Panc1 (cell line): ENCODE data around the gene GPR152. TPM values are rescaled to one million over a fixed set of nuclear protein-coding genes. Genes with fewer than 3 reads are reported as not detected.

Experiments used
- ATAC-seq: fragments of 200-7000 bp; cut with Tn5 transposase; 2 replicates; pipeline ENCODE4 v1.9.1; 2020; ENCODE audit warnings: mild to moderate bottlenecking, moderate library complexity
- BruUV-seq: library from RNA; stranded (reverse); fragments of 400-500 nt; replicated peaks from 2 replicates; lab custom pipeline; 2021; lab: Mats Ljungman, UMichigan
- CTCF ChIA-PET: fragments of 300-600 bp; sonication (Branson Sonifier 250); formaldehyde crosslinking; loops from one replicate; lab custom pipeline; 2022; ENCODE audit warnings: antibody characterized with exemption; lab: Charles Lee
- POLR2A ChIA-PET: fragments of 300-600 bp; sonication (Branson Sonifier 250); formaldehyde crosslinking; loops from one replicate; lab custom pipeline; 2022; ENCODE audit warnings: antibody characterized with exemption; lab: Charles Lee
- DNase-seq: peaks from one replicate; pipeline ENCODE4 v3.0.0-alpha.2; 2010; ENCODE audit warnings: low read depth, low spot score
- H3K27ac ChIP-seq: 2 replicates; pipeline ENCODE4 v1.5.1; 2011; ENCODE audit warnings: mild to moderate bottlenecking, low read length, inconsistent platforms
- H3K27me3 ChIP-seq: fragments of 200-500 bp; sonication (Bioruptor generic); 2 replicates; pipeline ENCODE4 v1.6.0; 2014; ENCODE audit warnings: low read length, inconsistent platforms; ENCODE audit not compliant: control insufficient read depth, insufficient read depth
- H3K36me3 ChIP-seq: fragments of 200-500 bp; sonication (Bioruptor generic); 2 replicates; pipeline ENCODE4 v1.5.1; 2014; ENCODE audit warnings: inconsistent platforms, mild to moderate bottlenecking, low read length, moderate library complexity; ENCODE audit not compliant: control insufficient read depth, insufficient read depth
- H3K4me1 ChIP-seq: 2 replicates; pipeline ENCODE4 v1.5.1; 2011; ENCODE audit warnings: inconsistent platforms, mild to moderate bottlenecking, low read length, moderate library complexity; ENCODE audit not compliant: control insufficient read depth, insufficient read depth
- H3K4me3 ChIP-seq, 2 experiments: 2 replicates each; pipeline ENCODE4 v1.5.1; 2011 to 2012; ENCODE audit warnings: low read depth in 2 of 2, low read length in 2 of 2, mild to moderate bottlenecking in 2 of 2, inconsistent platforms in 1 of 2, moderate library complexity in 1 of 2
- H3K9me3 ChIP-seq: fragments of 200-500 bp; sonication (Bioruptor generic); 2 replicates; pipeline ENCODE4 v1.5.1; 2014; ENCODE audit warnings: low read depth, mild to moderate bottlenecking, inconsistent platforms, low read length, moderate library complexity; ENCODE audit not compliant: control insufficient read depth, insufficient read depth
- POLR2AphosphoS5 ChIP-seq: IDR thresholded peaks from 2 replicates; pipeline ENCODE4 v1.6.1; 2012; ENCODE audit warnings: mild to moderate bottlenecking, low read depth, low read length, moderate library complexity
- SIN3A ChIP-seq: IDR thresholded peaks from 2 replicates; pipeline ENCODE4 v1.6.1; 2012; ENCODE audit warnings: low read depth, mild to moderate bottlenecking, low read length, moderate library complexity, borderline replicate concordance; ENCODE audit not compliant: insufficient read depth
- TCF7L2 ChIP-seq: IDR thresholded peaks from 2 replicates; pipeline ENCODE4 v1.6.1; 2011; ENCODE audit warnings: mild to moderate bottlenecking, low read depth, low read length, inconsistent platforms
- in situ Hi-C: cut with HindIII; loops from 2 replicates; pipeline ENCODE4 v1.10.0; 2016; ENCODE audit warnings: low sequenced_read_pairs, low pct_unique_long_range_greater_than_20kb
- intact Hi-C: fragments of 100-400 bp; cut with micrococcal nuclease; formaldehyde crosslinking; loops from one replicate; pipeline ENCODE4 v1.10.0; 2022; ENCODE audit not compliant: unreplicated experiment
- total RNA-seq: library from RNA; stranded (reverse); gene quantifications from one replicate; pipeline ENCODE4 v1.2.1, GENCODE V29; 2021; ENCODE audit not compliant: unreplicated experiment
- TF ChIP-seq, protein P1 (sequence below), 2 experiments: IDR thresholded peaks; 2 replicates each; pipeline ENCODE4 v1.6.1; 2011 to 2012; ENCODE audit warnings: low read depth in 2 of 2, control low read depth in 1 of 2, low read length in 1 of 2, mild to moderate bottlenecking in 1 of 2, moderate library complexity in 1 of 2; ENCODE audit not compliant: insufficient read depth in 1 of 2
- TF ChIP-seq, protein P2 (sequence below): fragments of 450-650 bp; IDR thresholded peaks from 2 replicates; pipeline ENCODE4 v1.5.1; 2017; ENCODE audit warnings: mild to moderate bottlenecking

The GPR152 gene
- total RNA-seq, 1 experiment from 2014 or later = not detected

DNA sequence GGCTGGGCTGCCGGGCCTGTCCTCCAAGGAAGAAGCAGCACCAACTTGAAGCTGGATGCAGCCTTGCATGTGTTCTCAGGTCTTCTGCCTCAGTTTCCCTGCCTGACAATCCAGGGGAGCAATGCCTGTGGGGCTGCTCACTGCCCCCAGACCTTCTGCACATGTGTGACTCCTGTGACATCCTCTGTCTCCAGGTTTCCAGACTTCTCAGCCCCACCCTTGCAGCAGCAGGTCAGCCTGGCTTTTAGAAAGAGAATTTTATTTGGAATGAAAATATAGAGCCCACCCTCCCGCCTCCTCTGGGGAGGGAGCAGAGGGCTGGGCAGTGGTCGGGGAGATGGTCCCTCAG lies 14.7 kb downstream of the GPR152 start:
- Histone ChIP-seq H3K27me3 (no peaks in the 10 kb centered on the region), H3K4me1 (peaks cover 78% of the 10 kb centered on the region), H3K4me3 (no peak overlapping the region), H3K9me3 (no peaks in the 10 kb centered on the region), H3K36me3 (peaks cover 2% of the 10 kb centered on the region; the same call in 1 of the 2 replicates), H3K27ac (peak overlapping the region; percentile 25; the same call in 1 of the 2 replicates)
- no TSS peak for BruUV-seq
- DNase-seq (no peak), ATAC-seq (no peak)
- in situ Hi-C loops (no loop called here), intact Hi-C loops (no loop called here)
- ChIA-PET CTCF (interaction anchor here (0.5 to 0.6 kb wide), 3 partner anchors 31 to 69 kb away, joined by 3 to 5 read pairs (median 3); no protein-coding TSS in a partner anchor), POLR2A (no interaction called here)
- TF ChIP-seq TCF7L2 (no peak), SIN3A (no peak), POLR2AphosphoS5 (no peak)
- TF ChIP-seq, protein P1, sequence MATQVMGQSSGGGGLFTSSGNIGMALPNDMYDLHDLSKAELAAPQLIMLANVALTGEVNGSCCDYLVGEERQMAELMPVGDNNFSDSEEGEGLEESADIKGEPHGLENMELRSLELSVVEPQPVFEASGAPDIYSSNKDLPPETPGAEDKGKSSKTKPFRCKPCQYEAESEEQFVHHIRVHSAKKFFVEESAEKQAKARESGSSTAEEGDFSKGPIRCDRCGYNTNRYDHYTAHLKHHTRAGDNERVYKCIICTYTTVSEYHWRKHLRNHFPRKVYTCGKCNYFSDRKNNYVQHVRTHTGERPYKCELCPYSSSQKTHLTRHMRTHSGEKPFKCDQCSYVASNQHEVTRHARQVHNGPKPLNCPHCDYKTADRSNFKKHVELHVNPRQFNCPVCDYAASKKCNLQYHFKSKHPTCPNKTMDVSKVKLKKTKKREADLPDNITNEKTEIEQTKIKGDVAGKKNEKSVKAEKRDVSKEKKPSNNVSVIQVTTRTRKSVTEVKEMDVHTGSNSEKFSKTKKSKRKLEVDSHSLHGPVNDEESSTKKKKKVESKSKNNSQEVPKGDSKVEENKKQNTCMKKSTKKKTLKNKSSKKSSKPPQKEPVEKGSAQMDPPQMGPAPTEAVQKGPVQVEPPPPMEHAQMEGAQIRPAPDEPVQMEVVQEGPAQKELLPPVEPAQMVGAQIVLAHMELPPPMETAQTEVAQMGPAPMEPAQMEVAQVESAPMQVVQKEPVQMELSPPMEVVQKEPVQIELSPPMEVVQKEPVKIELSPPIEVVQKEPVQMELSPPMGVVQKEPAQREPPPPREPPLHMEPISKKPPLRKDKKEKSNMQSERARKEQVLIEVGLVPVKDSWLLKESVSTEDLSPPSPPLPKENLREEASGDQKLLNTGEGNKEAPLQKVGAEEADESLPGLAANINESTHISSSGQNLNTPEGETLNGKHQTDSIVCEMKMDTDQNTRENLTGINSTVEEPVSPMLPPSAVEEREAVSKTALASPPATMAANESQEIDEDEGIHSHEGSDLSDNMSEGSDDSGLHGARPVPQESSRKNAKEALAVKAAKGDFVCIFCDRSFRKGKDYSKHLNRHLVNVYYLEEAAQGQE (IDR thresholded peaks at IDR 0.05; ENCODE audit: insufficient read depth in 1 of 2, low read depth in 2 of 2, low read length in 1 of 2) = no peak
- TF ChIP-seq, protein P2, sequence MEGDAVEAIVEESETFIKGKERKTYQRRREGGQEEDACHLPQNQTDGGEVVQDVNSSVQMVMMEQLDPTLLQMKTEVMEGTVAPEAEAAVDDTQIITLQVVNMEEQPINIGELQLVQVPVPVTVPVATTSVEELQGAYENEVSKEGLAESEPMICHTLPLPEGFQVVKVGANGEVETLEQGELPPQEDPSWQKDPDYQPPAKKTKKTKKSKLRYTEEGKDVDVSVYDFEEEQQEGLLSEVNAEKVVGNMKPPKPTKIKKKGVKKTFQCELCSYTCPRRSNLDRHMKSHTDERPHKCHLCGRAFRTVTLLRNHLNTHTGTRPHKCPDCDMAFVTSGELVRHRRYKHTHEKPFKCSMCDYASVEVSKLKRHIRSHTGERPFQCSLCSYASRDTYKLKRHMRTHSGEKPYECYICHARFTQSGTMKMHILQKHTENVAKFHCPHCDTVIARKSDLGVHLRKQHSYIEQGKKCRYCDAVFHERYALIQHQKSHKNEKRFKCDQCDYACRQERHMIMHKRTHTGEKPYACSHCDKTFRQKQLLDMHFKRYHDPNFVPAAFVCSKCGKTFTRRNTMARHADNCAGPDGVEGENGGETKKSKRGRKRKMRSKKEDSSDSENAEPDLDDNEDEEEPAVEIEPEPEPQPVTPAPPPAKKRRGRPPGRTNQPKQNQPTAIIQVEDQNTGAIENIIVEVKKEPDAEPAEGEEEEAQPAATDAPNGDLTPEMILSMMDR = no peak

DNA sequence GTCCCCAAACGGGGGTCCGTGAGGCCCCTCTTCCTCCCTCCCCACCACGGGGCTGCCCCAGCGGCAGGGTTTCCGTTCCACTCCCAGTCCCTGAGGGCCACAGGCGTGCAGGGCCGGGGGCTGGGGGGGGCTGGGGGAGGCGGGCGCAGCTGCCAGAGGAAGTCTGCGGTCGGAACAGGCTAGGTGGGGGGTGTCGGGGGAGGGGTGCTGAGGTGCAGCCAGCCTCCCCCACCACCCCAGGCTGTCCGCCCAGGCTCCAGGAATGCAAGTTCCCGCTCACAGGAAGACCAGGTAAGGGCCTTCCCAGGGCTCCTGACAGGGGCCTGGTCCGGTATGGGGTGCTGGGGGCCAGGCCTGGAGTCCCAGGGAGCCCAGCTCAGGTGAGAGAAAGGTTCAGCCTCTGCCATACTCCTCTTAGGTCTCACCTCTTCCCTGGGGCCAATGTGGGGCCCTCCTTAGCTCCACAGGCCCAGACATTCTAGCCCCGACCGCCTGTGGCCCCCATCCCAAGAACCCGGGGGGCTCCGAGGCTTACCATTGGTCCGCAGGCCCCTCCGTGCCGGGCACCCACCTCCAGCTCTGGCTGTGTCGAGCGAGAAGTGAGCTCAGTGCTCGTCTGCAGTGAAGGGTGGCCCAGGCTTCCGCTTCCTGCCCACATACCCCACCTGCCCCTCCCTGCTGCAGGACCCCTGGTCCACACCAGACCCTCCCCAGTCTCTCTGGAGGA lies 15.3 kb downstream of the GPR152 start, which contains the start of gene PTPRCAP:
Gene PTPRCAP, minus strand, starts transcription at position 601 of the 727 bp plus-strand sequence. Its CDS starts 63 bp downstream, at position 538.
- peaks cover 2% of the 10 kb centered on the region; the same call in 1 of the 2 replicates for H3K36me3 ChIP-seq
- H3K27ac ChIP-seq = peak within 1 kb of the TSS; percentile 40
- no TSS peak for BruUV-seq
- in situ Hi-C loops = no loop called here
- H3K27me3 ChIP-seq = no peaks in the 10 kb centered on the region
- H3K4me3 ChIP-seq = no peak within 1 kb of the TSS
- ATAC-seq (no peak), DNase-seq (no peak)
- no peaks in the 10 kb centered on the region for H3K9me3 ChIP-seq
- peaks cover 75% of the 10 kb centered on the region for H3K4me1 ChIP-seq
- 0 out of 2 replicates have a peak, but pooled peaks have one; percentile 41 for TF ChIP-seq POLR2AphosphoS5
- TF ChIP-seq, protein P2 = no peak
- CTCF ChIA-PET = interaction anchor here (0.5 to 0.8 kb wide), 4 partner anchors 31 to 69 kb away, joined by 3 to 5 read pairs (median 4); no protein-coding TSS in a partner anchor
- POLR2A ChIA-PET = interaction anchor here (0.6 kb wide), 1 partner anchor 29 kb away, joined by 3 read pairs; no protein-coding TSS in a partner anchor
- intact Hi-C loops = no loop called here
